Keratinocyte (primary cell): ENCODE measurements around the gene SI. TPM values are rescaled to one million over a fixed set of nuclear protein-coding genes. Genes with fewer than 3 reads are reported as not detected.

Source experiments
- DNase-seq: peaks from one replicate; pipeline ENCODE4 v3.0.0-alpha.2; 2011; ENCODE audit warnings: low read depth, missing footprints, low spot score
- FAIRE-seq: peaks from 2 replicates; lab custom pipeline; 2011; peaks lifted over from hg19 to GRCh38; lab: Jason Lieb, UNC
- H2AFZ ChIP-seq: 2 replicates; pipeline ENCODE4 v1.6.0; 2012; ENCODE audit warnings: low read length, control low read depth, inconsistent platforms; ENCODE audit not compliant: control insufficient read depth
- H3K27ac ChIP-seq: 2 replicates; pipeline ENCODE4 v1.5.1; 2011; ENCODE audit warnings: low read length; ENCODE audit not compliant: control insufficient read depth, insufficient read depth
- H3K27me3 ChIP-seq: 3 replicates; pipeline ENCODE4 v1.6.0; 2011; ENCODE audit warnings: low read length; ENCODE audit not compliant: control insufficient read depth, insufficient read depth; ENCODE audit errors: extremely low read depth
- H3K36me3 ChIP-seq, 2 experiments: 2 replicates in 1 of 2; 3 replicates in 1 of 2; pipeline ENCODE4 v1.5.1; 2011; ENCODE audit warnings: low read length in 2 of 2, mild to moderate bottlenecking in 1 of 2; ENCODE audit not compliant: control insufficient read depth in 2 of 2, insufficient read depth in 2 of 2; ENCODE audit errors: extremely low read depth in 1 of 2
- H3K4me1 ChIP-seq: 3 replicates; pipeline ENCODE4 v1.5.1; 2011; ENCODE audit warnings: low read length; ENCODE audit not compliant: control insufficient read depth, insufficient read depth; ENCODE audit errors: extremely low read depth
- H3K4me2 ChIP-seq: 3 replicates; pipeline ENCODE4 v1.6.0; 2011; ENCODE audit warnings: low read depth, low read length; ENCODE audit not compliant: control insufficient read depth, insufficient read depth; ENCODE audit errors: extremely low read depth
- H3K4me3 ChIP-seq, 3 experiments: fragments of 200-600 bp in 1 of 3; sonication (generic) in 1 of 3; 2 replicates in 2 of 3; 3 replicates in 1 of 3; pipeline ENCODE4 v1.5.1; 2011 to 2016; ENCODE audit warnings: low read length in 3 of 3, mild to moderate bottlenecking in 3 of 3, control low read depth in 2 of 3, inconsistent platforms in 1 of 3, low read depth in 1 of 3, mixed read lengths in 1 of 3, mixed run types in 1 of 3, moderate library complexity in 1 of 3; ENCODE audit not compliant: control insufficient read depth in 2 of 3, insufficient read depth in 2 of 3; ENCODE audit errors: extremely low read depth in 1 of 3
- H3K79me2 ChIP-seq: 2 replicates; pipeline ENCODE4 v1.6.0; 2012; ENCODE audit warnings: low read length; ENCODE audit not compliant: control insufficient read depth, insufficient read depth
- H3K9ac ChIP-seq: 3 replicates; pipeline ENCODE4 v1.6.0; 2011; ENCODE audit warnings: low read length; ENCODE audit not compliant: control insufficient read depth, insufficient read depth; ENCODE audit errors: extremely low read depth
- H3K9me1 ChIP-seq: 3 replicates; pipeline ENCODE4 v1.6.0; 2011; ENCODE audit warnings: low read length; ENCODE audit not compliant: control insufficient read depth, insufficient read depth; ENCODE audit errors: extremely low read depth
- H3K9me3 ChIP-seq: 2 replicates; pipeline ENCODE4 v1.5.1; 2012; ENCODE audit warnings: low read depth, low read length; ENCODE audit not compliant: control insufficient read depth
- H4K20me1 ChIP-seq: 3 replicates; pipeline ENCODE4 v1.6.0; 2011; ENCODE audit warnings: low read length; ENCODE audit not compliant: control insufficient read depth, insufficient read depth; ENCODE audit errors: extremely low read depth
- CTCF ChIP-seq, 3 experiments: IDR thresholded peaks in 1 of 3; conservative IDR thresholded peaks in 1 of 3; optimal IDR thresholded peaks in 1 of 3; 2 replicates in 2 of 3; 3 replicates in 1 of 3; pipeline versions ENCODE3 to v1.5.1; 2011; ENCODE audit warnings: low read length in 3 of 3, mild to moderate bottlenecking in 3 of 3, moderate library complexity in 2 of 3, control low read depth in 1 of 3, inconsistent platforms in 1 of 3; ENCODE audit not compliant: insufficient read depth in 2 of 3; ENCODE audit errors: extremely low read depth in 1 of 3
- EZH2 ChIP-seq: IDR thresholded peaks from one replicate; pipeline ENCODE4 v1.6.1; 2012; ENCODE audit warnings: inconsistent platforms, mild to moderate bottlenecking, low read length, moderate library complexity
- dilution Hi-C: fragments of 300-500 bp; cut with MboI; formaldehyde crosslinking; loops from one replicate; pipeline ENCODE4 v1.7.0; 2020; ENCODE audit warnings: low sequenced_read_pairs; ENCODE audit not compliant: extremely low pct_ligation_motif_present
- polyA plus RNA-seq, 5 experiments: library from polyadenylated mRNA; depleted of rRNA in 3 of 5; stranded (reverse) in 3 of 5; stranded (forward) in 1 of 5; unstranded in 1 of 5; fragments of >200 nt; gene quantifications; 1 replicate in 1 of 5; 2 replicates in 3 of 5; 3 replicates in 1 of 5; pipeline versions ENCODE4 v1.2.1 to v1.2.3, GENCODE V29; 2011 to 2012; ENCODE audit warnings: missing spikeins in 2 of 5, low read depth in 1 of 5, low replicate concordance in 1 of 5
- small RNA-seq, 3 experiments: library from RNA; depleted of rRNA; stranded (forward); fragments of <200 nt; gene quantifications; one replicate each; pipeline ENCODE3, GENCODE V24; 2012; ENCODE audit warnings: low read depth in 3 of 3, low replicate concordance in 1 of 3; ENCODE audit not compliant: insufficient read length in 3 of 3

The SI gene
- polyA plus RNA-seq, 1 donor (not counting 4 experiments of a cell fraction or from before 2014, with no cell fraction given), result not detected

DNA sequence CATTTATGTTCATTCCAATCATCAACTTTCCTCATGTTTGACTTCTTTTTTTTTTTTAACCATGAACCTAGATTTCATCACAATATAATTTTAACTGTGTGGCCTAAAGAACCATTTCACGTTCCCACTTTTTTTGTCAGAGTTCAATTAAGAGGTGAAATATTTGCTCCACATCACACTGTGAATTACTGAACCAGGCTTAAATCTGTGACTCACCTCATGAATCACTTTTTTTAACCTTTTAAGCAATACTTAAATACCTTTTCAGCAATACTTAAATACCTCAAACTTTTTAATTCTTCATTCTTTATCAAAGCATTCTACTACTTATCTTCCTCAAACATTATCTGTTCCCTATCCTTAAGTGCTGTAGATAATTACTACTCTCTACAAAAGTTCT is 137.6 kb downstream of the SI start:
- TF ChIP-seq CTCF (optimal IDR thresholded peaks at IDR 0.05 in 1 of 3, IDR thresholded peaks at IDR 0.05 in 1 of 3, conservative IDR thresholded peaks at IDR 0.05 in 1 of 3; ENCODE audit: extremely low read depth in 1 of 3, insufficient read depth in 2 of 3, low read length in 3 of 3) (no peak), EZH2 (no peak)
- Histone ChIP-seq H3K36me3 (no peaks in the 10 kb centered on the region), H2AFZ (no peak overlapping the region), H3K27me3 (no peaks in the 10 kb centered on the region), H3K79me2 (no peaks in the 10 kb centered on the region), H3K9me1 (no peaks in the 10 kb centered on the region), H4K20me1 (no peaks in the 10 kb centered on the region), H3K4me1 (no peaks in the 10 kb centered on the region), H3K9me3 (no peaks in the 10 kb centered on the region), H3K4me3 (no peak overlapping the region), H3K9ac (no peak overlapping the region), H3K4me2 (no peak overlapping the region), H3K27ac (no peak overlapping the region)
- no peak for FAIRE-seq
- dilution Hi-C loops, result no loop called here
- DNase-seq, result no peak

GRCh38 chr3:164929642-164930041 is 148.7 kb downstream of the SI start:
- DNase-seq (no peak), FAIRE-seq (no peak)
- no peaks in the 10 kb centered on the region for H3K9me1 ChIP-seq
- no peak overlapping the region for H3K4me2 ChIP-seq
- H3K79me2 ChIP-seq, result no peaks in the 10 kb centered on the region
- dilution Hi-C loops, result no loop called here
- no peak overlapping the region for H3K4me3 ChIP-seq
- H4K20me1 ChIP-seq, result no peaks in the 10 kb centered on the region
- H3K36me3 ChIP-seq, result no peaks in the 10 kb centered on the region
- no peak for TF ChIP-seq EZH2
- no peak for TF ChIP-seq CTCF (optimal IDR thresholded peaks at IDR 0.05 in 1 of 3, IDR thresholded peaks at IDR 0.05 in 1 of 3, conservative IDR thresholded peaks at IDR 0.05 in 1 of 3; ENCODE audit: extremely low read depth in 1 of 3, insufficient read depth in 2 of 3, low read length in 3 of 3)
- no peak overlapping the region for H3K27ac ChIP-seq
- H3K9me3 ChIP-seq, result no peaks in the 10 kb centered on the region
- H3K4me1 ChIP-seq, result no peaks in the 10 kb centered on the region
- H3K9ac ChIP-seq, result no peak overlapping the region
- no peaks in the 10 kb centered on the region for H3K27me3 ChIP-seq
- no peak overlapping the region for H2AFZ ChIP-seq

Small RNA genes lying within 50 kb of the gene (small RNA-seq; reads per million reads assigned to genes)
- 0 reads per million in 3 experiments for gene RF00019

Other genes starting within 250 kb of the SI start
- not detected in 3 replicates for gene SLITRK3, start 117.9 kb upstream of the SI start, polyA plus RNA-seq